Uterus (tissue), 4 donors: ENCODE results near the gene SF1. TPM values are rescaled to one million over a fixed set of nuclear protein-coding genes. Genes with fewer than 3 reads are reported as not detected.

ENCODE experiments used
- DNase-seq, 2 donors: peaks; one replicate each; pipeline ENCODE4 v3.0.0-alpha.2; 2019 to 2020
- H3K27ac ChIP-seq, 2 donors: fragments of 200-600 bp; sonication (generic); 1 replicate in 1 of 2; 2 replicates in 1 of 2; pipeline ENCODE4 v1.5.1; 2016 to 2018
- H3K27me3 ChIP-seq, 2 donors: fragments of 200-600 bp; sonication (generic); one replicate each; pipeline ENCODE4 v1.5.1; 2018 to 2019; ENCODE audit warnings: control low read depth in 1 of 2
- H3K36me3 ChIP-seq, 2 donors: fragments of 200-600 bp; sonication (generic); one replicate each; pipeline ENCODE4 v1.5.1; 2019; ENCODE audit warnings: control low read depth in 1 of 2
- H3K4me1 ChIP-seq, 2 donors: fragments of 200-600 bp; sonication (generic); one replicate each; pipeline ENCODE4 v1.5.1; 2018 to 2019; ENCODE audit warnings: control low read depth in 1 of 2
- H3K4me3 ChIP-seq, 2 donors: fragments of 200-600 bp; sonication (generic); 1 replicate in 1 of 2; 2 replicates in 1 of 2; pipeline ENCODE4 v1.5.1; 2018 to 2019; ENCODE audit warnings: mild to moderate bottlenecking in 1 of 2
- H3K9me3 ChIP-seq, 2 donors: fragments of 200-600 bp; sonication (generic); one replicate each; pipeline ENCODE4 v1.5.1; 2019; ENCODE audit warnings: control low read depth in 1 of 2
- POLR2A ChIP-seq, 2 donors: fragments of 450-650 bp; IDR thresholded peaks; one replicate each; pipeline ENCODE4 v1.6.1; 2016; ENCODE audit warnings: antibody characterized with exemption in 2 of 2, mild to moderate bottlenecking in 1 of 2, moderate library complexity in 1 of 2
- intact Hi-C: fragments of 100-400 bp; cut with DNase I; formaldehyde crosslinking; loops from one replicate; pipeline ENCODE4 v1.15.1; 2023; ENCODE audit warnings: low total_unique reads
- total RNA-seq, 4 donors: library from RNA; depleted of rRNA in 3 of 4; stranded (reverse); fragments of >200 nt in 3 of 4; gene quantifications; one replicate each; pipeline versions ENCODE4 v1.1.0 to v1.2.4, GENCODE V29; 2014 to 2023
- TF ChIP-seq, protein P1 (sequence below), 4 experiments: fragments of 200-600 bp in 2 of 4; fragments of 450-650 bp in 2 of 4; sonication (generic) in 2 of 4; IDR thresholded peaks; one replicate each; pipeline ENCODE4 v1.5.1; 2016 to 2019; ENCODE audit warnings: antibody characterized with exemption in 4 of 4, mild to moderate bottlenecking in 2 of 4, moderate library complexity in 1 of 4
- donor health status: DM: yes; HTN: yes; CAD: no.

Gene SF1
- total RNA-seq, 4 donors from 2014 or later = 62.0 to 374 (median 219) TPM

DNA sequence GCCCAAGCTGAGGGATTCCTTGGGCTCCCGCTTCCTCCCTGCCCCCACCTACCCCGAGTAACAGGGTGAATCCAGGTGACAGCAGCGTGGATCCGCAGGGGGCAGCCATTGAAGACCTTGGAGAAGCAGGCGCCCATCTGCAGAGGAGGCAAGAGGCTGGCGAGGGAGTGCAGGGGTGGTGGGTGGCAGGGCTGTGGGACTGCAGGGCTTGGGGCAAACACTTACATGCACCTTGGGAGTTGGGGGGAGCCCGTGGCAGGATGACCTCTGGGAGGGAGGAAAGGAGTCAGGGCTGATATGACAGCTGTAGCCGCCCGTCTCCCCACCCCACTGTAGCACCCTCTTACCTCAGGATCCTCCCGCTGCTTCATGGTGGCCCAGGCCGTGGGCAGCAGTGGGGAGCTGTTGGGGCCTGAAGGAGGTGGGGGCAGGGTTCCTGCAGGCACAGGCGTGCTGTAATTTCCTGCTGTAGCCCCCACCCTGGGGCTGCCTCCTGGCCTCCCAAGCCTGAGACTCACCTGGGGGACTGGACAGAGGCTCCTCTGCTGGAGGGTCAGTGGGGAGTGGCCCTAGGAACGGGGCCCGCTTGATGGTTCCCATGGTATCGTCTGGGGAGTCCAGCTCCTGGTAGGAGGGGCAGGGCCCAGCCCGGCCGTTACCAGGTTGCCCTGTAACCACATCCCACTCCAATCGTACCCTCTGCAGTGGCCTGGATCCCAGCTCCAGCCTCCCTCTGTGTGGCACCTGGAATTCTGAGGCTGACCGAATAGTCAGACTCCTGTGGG, 18.6 kb upstream of the SF1 start:
- DNase-seq = no peak
- Histone ChIP-seq H3K36me3 (no peaks in the 10 kb centered on the region), H3K4me3 (no peak overlapping the region), H3K4me1 (no peaks in the 10 kb centered on the region), H3K27ac (no peak overlapping the region), H3K27me3 (no peaks in the 10 kb centered on the region), H3K9me3 (no peaks in the 10 kb centered on the region)
- intact Hi-C loops = no loop called here
- no peak for TF ChIP-seq POLR2A (IDR thresholded peaks at IDR 0.05)
- TF ChIP-seq, protein P1, sequence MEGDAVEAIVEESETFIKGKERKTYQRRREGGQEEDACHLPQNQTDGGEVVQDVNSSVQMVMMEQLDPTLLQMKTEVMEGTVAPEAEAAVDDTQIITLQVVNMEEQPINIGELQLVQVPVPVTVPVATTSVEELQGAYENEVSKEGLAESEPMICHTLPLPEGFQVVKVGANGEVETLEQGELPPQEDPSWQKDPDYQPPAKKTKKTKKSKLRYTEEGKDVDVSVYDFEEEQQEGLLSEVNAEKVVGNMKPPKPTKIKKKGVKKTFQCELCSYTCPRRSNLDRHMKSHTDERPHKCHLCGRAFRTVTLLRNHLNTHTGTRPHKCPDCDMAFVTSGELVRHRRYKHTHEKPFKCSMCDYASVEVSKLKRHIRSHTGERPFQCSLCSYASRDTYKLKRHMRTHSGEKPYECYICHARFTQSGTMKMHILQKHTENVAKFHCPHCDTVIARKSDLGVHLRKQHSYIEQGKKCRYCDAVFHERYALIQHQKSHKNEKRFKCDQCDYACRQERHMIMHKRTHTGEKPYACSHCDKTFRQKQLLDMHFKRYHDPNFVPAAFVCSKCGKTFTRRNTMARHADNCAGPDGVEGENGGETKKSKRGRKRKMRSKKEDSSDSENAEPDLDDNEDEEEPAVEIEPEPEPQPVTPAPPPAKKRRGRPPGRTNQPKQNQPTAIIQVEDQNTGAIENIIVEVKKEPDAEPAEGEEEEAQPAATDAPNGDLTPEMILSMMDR (IDR thresholded peaks at IDR 0.05) = no peak

DNA sequence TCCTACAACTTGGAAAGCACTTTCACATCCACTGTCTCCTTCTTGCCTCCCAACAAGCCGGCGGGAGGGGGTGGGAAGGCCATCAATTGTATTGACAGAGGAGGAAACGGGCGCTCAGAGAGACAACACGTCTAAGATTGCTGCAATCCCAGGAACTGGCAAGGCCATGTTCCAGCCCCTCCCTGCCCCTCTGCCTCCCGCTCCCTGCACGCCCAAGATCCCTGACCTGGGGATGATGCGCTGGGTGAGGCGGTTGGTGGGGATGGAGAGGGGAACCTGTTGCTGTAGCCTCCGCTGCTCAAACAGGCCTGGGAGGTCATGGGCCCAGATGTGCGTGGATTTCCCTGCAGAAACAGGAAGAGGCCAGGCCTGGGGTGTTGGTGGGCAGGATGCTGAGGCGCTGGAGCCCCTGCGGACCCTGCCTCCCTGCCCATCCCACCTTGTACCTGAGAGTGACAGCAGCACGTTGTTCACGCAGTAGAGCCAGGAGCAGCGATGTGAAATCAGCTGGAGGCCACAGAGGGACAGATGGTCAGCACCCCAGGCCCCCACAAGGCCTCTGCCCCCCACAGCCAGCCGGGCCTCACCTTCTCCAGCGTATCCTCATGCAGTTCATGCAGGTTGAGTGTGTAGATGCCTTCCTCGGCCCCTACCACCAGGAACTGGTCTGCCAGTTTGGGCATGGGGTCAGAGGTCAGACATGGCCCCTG, 17.9 kb upstream of the SF1 start:
- Histone ChIP-seq H3K4me3 (no peak overlapping the region), H3K27ac (no peak overlapping the region), H3K36me3 (no peaks in the 10 kb centered on the region), H3K4me1 (no peaks in the 10 kb centered on the region), H3K9me3 (no peaks in the 10 kb centered on the region), H3K27me3 (no peaks in the 10 kb centered on the region)
- intact Hi-C loops = no loop called here
- TF ChIP-seq, protein P1 (IDR thresholded peaks at IDR 0.05) = no peak
- no peak for TF ChIP-seq POLR2A (IDR thresholded peaks at IDR 0.05)
- DNase-seq = no peak

DNA sequence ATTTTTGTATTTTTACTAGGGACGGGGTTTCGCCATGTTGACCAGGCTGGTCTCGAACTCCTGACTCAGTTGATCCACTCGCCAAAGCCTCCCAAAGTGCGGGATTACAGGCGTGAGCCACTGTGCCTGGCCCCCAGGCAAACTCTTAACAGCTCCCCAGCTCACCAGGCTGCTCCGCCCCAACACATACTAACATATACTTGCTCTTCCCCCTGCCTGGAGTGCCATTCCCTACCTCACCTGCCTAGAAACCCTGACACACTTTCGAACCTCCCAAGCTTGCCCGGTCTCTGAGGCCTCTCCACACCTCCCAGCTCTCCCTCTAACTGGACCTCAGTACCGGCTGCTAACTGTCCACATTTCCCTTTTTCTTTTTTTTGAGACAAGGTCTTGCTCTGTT, 16.2 kb upstream of the SF1 start:
- no peak overlapping the region for H3K27ac ChIP-seq
- DNase-seq = no peak
- no peaks in the 10 kb centered on the region for H3K9me3 ChIP-seq
- no peaks in the 10 kb centered on the region for H3K4me1 ChIP-seq
- no peaks in the 10 kb centered on the region for H3K36me3 ChIP-seq
- intact Hi-C loops = no loop called here
- H3K27me3 ChIP-seq = no peaks in the 10 kb centered on the region
- no peak overlapping the region for H3K4me3 ChIP-seq
- TF ChIP-seq, protein P1 (IDR thresholded peaks at IDR 0.05) = no peak
- TF ChIP-seq POLR2A (IDR thresholded peaks at IDR 0.05) = no peak

DNA sequence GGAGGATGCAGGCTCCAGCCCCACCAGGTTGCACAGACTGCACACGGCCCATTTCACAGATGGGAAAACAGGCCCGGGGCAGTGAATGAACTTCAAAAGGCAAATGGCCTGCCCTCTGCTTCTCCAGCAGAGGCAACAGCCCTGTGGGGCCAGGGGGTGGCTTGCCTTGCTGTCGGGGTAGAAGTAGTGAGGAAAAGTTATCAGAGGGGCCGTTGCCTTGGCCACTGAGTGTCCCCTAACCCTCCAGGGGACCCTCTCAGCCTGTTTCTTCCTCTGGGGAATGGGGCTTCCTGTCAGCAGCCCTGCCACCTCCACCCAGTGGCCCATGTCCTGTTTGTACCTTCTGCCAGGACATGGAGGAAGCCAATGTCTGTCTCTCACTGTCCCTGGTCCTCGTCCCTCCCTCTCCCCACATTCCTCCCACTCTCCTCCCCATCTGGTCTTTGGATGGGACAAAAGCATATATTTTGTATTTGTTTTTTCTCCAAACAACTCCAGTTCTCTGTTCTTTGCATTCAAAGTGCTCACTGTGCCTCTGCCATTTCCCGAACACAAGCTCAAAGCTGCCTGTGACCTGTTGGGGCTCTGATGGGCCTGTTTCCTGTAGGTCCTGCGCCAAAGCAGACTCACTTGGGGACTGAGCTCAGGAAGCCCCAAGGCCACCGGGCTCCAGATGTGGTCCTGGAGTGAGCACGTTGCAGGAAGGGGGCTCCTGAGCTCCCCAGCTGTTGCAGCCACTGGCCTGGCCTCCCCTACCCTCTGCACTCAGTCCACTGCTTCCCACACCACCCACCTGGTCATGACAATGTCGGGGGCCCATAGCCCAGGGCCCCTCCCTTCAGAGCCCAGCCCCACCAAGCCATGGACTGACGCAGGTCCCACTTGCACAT, 15.2 kb upstream of the SF1 start:
- Histone ChIP-seq H3K4me1 (no peaks in the 10 kb centered on the region), H3K27me3 (no peaks in the 10 kb centered on the region), H3K27ac (no peak overlapping the region), H3K36me3 (no peaks in the 10 kb centered on the region), H3K4me3 (no peak overlapping the region), H3K9me3 (no peaks in the 10 kb centered on the region)
- intact Hi-C loops = no loop called here
- no peak for TF ChIP-seq POLR2A (IDR thresholded peaks at IDR 0.05)
- TF ChIP-seq, protein P1 (IDR thresholded peaks at IDR 0.05) = no peak
- DNase-seq = no peak
